GM21717 (cell line): Measurements from ENCODE around the gene SLC8A3.

ENCODE experiments used
- ATAC-seq: cut with Tn5 transposase; IDR thresholded peaks from one replicate; pipeline ENCODE4 v1.9.1; 2021; ENCODE audit warnings: mild to moderate bottlenecking, moderate library complexity; ENCODE audit not compliant: unreplicated experiment

The SLC8A3 gene

DNA sequence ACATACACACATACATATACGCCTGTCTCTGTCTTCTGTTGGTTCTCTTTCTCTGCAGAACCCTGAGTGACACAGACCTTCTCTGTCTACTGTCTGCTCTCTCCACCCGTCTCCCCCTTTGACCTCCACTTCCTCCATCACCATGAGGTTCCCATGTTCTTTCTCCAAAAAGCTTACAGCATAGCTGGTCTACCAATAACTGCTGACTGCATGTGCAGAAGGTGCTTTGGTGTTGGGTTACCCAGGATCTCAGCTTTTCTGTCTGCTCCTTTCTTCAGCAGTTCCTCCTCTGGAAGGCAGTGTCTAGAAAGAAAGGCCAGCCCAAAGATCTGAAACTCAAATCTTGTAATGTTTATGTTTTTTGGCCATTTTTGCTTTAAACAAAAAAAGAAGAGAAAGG lies 184.0 kb downstream of the SLC8A3 start:
- ATAC-seq: no peak

DNA sequence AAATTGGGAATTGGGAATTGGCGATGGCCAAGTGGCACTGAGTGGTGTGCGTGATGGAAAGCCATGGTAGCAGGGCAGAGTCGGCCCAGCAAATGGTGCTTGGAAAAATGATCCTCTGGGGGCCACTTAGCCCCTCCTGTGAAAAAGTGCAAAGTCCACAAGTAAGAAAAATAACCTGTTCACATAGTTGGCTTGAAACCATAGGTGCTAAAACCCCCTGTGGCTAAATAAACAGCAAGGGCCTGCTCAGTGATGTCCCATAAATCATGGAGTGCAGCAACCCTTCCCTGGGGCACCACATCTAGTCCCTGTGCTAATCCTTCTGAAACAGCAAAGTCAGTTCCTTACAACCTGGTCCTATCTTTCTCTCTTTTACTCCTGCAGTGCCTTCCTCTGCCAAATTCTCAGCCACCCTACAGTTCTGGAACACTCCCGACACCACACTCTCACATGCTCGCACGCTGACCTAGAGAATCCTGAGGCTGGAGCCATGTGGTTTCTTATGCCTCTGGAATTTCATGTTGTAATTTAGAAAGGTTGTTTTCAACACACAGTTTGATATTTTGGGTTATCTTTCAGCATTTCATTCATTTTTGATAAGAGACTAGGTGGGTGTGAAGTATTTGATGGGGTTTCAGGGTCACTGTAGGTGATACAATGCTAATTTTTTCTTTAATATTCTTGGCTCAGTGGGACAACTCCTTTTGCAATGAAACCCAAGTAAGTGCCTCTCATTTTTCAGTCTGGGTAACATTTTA lies 186.0 kb downstream of the SLC8A3 start:
- no peak for ATAC-seq

DNA sequence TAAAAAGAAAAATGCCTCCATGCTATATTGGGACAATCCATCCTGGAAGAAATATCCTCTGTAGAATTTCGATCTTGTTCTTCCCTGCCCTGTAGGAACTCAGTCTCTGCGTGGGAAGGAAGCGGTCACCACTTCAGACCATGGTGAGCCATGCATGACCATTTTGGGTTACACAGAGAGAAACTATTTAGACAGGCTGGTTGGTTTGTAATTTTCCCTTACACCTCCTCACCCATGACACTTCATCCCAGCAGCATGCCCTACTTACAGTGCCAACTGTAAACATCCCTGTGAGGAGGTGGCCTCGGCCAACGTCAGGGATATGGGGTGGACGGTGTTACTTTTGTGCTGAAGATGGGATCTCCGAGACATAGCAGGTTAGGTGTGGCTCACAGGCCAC lies 188.2 kb downstream of the SLC8A3 start:
- ATAC-seq: no peak

DNA sequence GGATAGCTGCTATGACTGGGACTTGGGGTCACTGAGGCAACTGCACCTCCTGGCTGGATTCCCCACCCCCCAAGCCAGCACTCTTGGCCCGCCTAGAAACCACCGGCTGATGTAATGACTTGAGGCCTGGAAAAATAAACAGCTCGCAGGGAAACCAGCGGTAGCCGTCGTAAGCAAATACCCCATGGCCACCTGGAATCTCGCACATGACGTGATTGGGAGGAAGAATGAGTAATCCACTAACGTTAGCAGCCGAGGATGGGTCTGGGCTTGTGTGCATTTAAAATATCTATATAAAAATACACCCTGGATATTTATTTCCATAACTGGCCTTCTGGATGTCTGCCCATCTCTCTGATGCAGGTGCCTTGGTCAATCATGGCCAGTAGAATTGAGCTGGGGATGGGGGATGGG lies 189.5 kb downstream of the SLC8A3 start:
- ATAC-seq: no peak

DNA sequence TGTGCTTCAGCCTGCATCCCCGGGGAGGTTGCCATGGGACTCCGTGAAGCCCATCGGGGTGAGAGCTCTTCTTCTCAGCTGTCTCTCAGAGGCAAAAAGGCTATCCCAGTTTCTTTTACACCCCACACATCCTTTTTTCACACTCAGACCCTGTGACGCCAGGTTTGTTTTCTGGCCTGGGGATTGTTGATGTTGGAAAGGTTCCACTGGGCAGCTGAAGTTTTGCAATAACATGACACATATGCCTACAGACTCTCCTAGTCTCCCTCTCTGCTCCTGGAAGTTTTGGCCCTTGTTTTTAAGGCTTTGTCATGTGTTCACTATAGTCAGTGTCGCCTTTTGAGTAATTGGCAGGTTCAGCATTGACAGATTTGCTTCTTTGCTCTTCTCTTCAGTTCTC lies 190.9 kb downstream of the SLC8A3 start:
- no peak for ATAC-seq

DNA sequence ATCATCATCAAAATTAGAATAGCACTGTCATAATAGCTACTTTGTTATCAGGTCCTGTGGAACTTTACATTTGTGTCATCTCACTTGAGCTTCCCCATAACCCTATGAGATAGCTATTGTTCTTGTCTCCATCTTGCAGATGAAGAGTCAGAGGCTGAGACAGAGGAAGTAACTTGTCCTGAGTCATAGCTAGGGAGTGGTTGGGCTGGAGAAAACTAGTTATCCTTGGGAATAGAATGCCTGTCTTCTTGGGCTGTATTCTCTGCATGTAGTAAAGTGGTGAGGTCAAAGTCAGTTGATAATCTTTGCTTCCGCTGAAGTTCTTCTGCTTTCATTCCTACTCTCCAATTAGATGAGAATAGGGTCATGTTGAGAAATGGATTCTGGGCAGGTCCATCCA lies 192.5 kb downstream of the SLC8A3 start:
- no peak for ATAC-seq
